Mammary epithelial cell (primary cell): ENCODE data around the gene KIRREL3.

Experiments used
- CTCF ChIP-seq, 2 donors: IDR thresholded peaks in 1 of 2; conservative IDR thresholded peaks in 1 of 2; 2 replicates each; pipeline ENCODE4 v1.5.1; 2011 to 2012; ENCODE audit warnings: inconsistent platforms in 2 of 2, low read length in 2 of 2, mild to moderate bottlenecking in 2 of 2, control low read depth in 1 of 2, low read depth in 1 of 2; ENCODE audit not compliant: insufficient read depth in 1 of 2; ENCODE audit errors: extremely low read depth in 1 of 2
- EZH2 ChIP-seq: IDR thresholded peaks from 2 replicates; pipeline ENCODE4 v1.6.1; 2012; ENCODE audit warnings: low read length, inconsistent platforms, borderline replicate concordance

- TF ChIP-seq CTCF (conservative IDR thresholded peaks at IDR 0.05 in 1 of 2, IDR thresholded peaks at IDR 0.05 in 1 of 2; ENCODE audit: extremely low read depth in 1 of 2, insufficient read depth in 1 of 2, low read depth in 1 of 2, low read length in 2 of 2) (no peak), EZH2 (no peak)
Observed at GRCh38 chr11:126479178-126479930, 521.2 kb downstream of the KIRREL3 start.
